PC-9 (cell line): Measurements from ENCODE around the gene RBM17.

ENCODE experiments used
- EZH2 ChIP-seq: fragments of 200-600 bp; sonication (generic); IDR thresholded peaks from 2 replicates; pipeline ENCODE4 v1.8.0; 2017; ENCODE audit warnings: antibody characterized with exemption, low read depth
- TF ChIP-seq, protein P1 (sequence below): fragments of 200-600 bp; sonication (generic); conservative IDR thresholded peaks from 2 replicates; pipeline ENCODE4 v1.6.1; 2017; ENCODE audit warnings: mixed run types, antibody characterized with exemption, mild to moderate bottlenecking, moderate library complexity

DNA sequence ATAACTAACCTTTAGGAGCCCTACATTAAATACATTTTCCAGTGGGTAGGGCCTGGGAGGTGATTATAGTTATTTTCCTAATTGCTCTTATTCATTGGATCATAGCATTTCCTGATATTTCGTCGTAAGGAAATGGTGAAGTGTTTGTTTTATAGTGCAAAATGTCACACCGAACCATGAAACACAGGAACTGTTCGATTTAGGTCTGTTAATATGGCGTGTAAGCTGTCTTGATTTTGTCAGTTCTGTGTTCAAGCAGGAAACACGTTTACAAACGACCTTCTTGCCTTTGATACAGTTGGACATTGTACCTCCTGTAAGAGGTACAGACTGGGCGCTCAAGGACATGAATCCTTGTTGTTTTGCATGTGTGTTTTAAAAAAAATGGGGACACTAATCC, 14.8 kb downstream of the RBM17 start:
- TF ChIP-seq, protein P1, sequence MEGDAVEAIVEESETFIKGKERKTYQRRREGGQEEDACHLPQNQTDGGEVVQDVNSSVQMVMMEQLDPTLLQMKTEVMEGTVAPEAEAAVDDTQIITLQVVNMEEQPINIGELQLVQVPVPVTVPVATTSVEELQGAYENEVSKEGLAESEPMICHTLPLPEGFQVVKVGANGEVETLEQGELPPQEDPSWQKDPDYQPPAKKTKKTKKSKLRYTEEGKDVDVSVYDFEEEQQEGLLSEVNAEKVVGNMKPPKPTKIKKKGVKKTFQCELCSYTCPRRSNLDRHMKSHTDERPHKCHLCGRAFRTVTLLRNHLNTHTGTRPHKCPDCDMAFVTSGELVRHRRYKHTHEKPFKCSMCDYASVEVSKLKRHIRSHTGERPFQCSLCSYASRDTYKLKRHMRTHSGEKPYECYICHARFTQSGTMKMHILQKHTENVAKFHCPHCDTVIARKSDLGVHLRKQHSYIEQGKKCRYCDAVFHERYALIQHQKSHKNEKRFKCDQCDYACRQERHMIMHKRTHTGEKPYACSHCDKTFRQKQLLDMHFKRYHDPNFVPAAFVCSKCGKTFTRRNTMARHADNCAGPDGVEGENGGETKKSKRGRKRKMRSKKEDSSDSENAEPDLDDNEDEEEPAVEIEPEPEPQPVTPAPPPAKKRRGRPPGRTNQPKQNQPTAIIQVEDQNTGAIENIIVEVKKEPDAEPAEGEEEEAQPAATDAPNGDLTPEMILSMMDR, result no peak
- no peak for TF ChIP-seq EZH2
